ENCODE results near the gene PRPH. TPM values are rescaled to one million over a fixed set of nuclear protein-coding genes. Genes with fewer than 3 reads are reported as not detected.

Gene PRPH
- total and polyA plus RNA-seq, 2 of the 8 experiments (the other 6 are each of a cell fraction or from before 2014, with no cell fraction given): 0.79 to 1.4 TPM

GRCh38 chr12:49276304-49277290 is 18.4 kb upstream of the PRPH start (continued):
- TF ChIP-seq ATF2 (IDR thresholded peaks at IDR 0.05; ENCODE audit: low read length) (no peak), SUZ12 (IDR thresholded peaks at IDR 0.05; ENCODE audit: low read length) (no peak)

All from H1 (cell line).